HG03439 (cell line): ENCODE measurements around the gene HTR1D.
"Not testable (repeated sequence)": the region's sequence is repeated elsewhere in the genome, so short reads cannot be mapped to it uniquely, and the experiment has no call there.

Experiments
- ATAC-seq: cut with Tn5 transposase; IDR thresholded peaks from one replicate; pipeline ENCODE4 v1.9.1; 2021; ENCODE audit warnings: mild to moderate bottlenecking, moderate library complexity; ENCODE audit not compliant: unreplicated experiment

Gene HTR1D

DNA sequence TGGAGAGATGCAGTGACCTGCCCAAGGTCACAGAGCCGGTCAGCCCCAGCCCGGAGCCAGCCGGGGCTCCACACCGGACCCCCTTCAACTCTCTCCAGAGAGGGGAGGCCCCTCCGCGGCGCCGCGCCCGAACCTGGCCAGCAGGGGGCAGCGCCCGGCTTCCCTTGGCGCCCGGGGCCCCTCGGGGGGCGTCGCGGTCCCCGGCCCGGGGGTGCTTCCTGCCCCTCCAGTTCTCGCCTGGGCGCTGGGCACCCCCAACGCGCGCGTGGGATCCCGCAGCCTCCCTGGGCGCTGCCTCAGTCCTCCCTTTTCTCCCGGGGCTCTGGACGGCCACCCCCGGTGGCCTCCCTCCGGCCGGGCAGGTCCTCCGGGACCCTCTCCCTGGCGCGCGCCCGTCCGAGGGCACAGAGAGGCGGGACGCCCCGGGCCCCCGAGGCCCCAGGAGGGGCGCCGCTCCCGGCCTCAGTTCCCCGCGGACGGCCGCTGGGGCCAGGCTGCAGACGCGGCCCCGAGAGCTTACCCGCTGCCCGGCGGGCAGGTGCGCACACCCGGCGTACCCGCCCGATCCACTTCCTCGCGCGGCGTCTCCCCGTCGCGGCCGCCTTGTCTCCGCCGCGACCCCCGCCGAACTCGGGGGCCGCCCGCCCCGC, 406 bp downstream of the HTR1D start:
- no peak for ATAC-seq

DNA sequence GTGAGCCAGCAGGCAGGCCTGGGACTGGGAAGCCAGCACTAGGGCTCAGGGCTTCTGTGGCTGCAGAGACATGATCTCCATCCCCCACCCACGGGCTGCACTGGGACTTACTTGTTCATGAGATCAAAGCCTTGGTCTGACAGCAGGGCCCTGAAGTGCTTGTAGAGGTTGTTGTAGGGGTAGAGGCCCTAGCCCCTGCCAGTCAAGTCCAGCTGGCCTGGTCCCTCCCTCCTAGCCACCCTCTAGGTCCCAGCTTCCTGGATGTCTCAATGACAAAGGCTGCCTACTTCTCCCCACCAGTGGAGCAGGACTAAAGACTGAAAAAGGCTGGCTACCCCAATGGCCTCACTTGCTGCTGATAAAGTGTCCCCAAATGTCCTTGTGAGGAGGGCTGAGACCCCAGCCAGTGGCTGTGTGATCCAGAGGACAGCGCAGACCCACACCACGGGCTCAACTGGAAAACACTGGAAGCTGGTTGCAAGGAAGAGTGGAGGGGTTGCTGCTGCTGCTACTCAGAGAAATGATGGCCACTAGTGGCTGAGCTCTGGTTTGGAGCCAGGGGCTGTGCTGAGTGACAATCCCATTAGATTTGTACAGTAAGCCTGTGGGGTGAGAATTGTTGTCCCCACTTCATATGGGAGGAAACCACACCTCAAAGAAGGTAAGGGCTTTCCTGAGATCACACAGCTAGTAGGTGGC, 1.4 kb downstream of the HTR1D start:
- no peak for ATAC-seq

DNA sequence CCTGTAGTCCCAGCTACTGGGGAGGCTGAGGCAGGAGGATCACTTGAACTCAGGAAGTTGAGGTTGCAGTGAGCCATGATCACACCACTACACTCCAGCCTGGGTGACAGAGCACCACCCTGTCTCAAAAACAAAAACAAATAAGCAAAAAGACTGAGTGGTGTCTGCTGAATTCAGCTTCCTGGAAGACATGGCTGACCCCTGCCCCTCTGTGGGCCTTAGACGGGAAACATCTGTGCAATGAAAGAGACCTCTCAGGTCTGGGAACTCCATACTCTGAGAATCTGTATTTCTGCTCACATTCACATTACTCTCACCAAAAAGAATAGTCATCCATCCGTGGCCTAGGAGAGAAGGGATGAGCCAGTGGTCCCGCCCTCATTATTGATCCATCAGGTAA, 2.0 kb downstream of the HTR1D start:
- no peak for ATAC-seq

- ATAC-seq: no peak
Measured at GRCh38 chr1:23214640-23215039, 2.7 kb downstream of the HTR1D start.

DNA sequence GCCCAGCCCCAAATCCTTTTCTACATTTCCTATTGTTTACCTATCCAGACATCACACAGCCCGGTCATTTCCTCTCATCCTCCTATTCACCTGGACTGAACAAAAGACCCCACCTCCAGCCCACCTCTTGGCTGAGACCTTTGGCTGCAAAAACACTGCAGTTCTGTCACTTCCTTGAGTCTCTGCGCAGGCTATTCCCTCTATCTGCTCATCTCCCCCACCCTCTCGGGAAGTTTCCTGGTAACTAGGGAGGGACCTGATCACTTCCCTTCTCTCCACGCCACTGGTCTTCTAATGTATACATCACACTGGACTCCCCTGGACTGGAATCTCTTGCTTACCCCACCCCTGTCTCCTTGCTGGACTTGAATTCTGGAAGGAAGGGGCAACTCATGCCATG, 5.3 kb downstream of the HTR1D start:
- no peak for ATAC-seq

DNA sequence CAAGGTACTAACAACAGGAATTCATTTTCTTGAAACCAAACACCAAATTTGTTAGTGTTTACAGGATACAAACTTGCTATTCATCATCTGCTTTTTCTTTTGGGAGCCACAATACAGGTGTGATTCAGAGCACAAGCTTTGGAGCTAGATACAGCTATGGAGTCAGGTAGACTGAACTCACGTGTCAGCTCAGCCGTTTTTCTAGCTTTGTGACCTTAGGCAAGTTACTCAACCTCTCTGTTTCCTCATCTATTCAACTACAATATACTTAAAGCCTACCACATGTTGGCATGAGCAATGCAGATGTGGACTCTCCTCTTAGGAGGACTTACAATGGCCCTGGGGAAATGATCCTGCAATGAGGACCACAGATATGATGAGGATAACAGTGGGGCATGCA, 6.3 kb downstream of the HTR1D start:
- no peak for ATAC-seq

DNA sequence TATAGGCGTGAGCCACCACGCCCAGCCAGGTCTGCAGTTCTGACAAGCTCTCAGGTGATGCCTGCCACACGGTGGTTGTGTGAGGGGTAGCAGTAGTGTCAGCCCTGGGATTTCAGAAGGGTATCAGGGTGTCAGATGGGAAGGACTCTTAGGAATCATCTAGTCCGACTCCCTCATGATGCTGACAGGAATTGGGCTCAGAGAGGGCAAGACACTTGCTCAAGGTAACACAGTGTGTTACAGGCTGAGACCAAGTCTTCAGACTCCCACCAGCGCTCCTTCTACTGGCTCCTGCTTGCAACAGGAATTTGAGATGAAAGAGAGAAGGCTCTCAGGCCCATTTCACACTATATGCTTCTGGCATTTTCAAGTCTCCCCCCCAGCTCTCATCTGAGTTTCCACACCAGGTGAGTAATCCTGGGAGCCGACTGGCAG, 6.9 kb downstream of the HTR1D start:
- no peak for ATAC-seq

DNA sequence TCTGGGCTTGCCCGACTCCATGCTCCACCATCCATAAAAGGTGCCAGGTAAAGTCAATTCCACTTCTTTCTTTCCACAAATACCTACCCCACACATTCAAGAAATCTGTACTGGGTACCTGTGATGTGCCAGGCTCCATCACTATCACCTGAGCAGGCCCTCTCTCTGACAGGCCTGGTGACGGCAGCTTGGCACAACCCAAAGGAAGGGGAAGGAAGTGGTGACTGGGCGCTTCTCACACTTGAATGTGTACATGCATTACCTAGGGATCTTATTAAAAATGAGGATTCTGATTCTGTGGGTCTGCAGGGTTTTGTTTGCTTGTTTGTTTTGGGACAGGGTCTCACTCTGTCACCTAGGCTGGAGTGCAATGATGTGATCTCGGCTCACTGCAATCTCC, 7.5 kb downstream of the HTR1D start:
- ATAC-seq: no peak

DNA sequence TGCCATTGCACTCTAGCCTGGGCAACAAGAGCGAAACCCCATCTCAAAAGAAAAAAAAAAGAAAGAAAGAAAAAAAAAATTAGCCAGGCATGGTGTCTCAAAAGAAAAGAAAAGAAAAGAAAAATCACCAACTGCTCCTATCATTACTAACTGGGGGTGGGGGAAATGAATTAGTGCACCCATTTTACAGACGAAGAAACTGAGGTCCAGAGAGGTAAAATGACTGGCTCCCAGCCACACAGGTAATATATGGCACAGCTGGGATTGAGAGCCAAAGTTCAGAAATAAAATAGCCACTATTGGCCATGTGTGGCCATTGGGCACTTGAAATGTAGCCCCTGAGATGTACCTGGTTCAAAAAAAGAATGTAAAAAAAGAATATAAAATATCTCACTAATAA, 8.8 kb downstream of the HTR1D start:
- ATAC-seq: no peak

GRCh38 chr1:23207733-23208132, 9.6 kb downstream of the HTR1D start:
- not testable (repeated sequence) for ATAC-seq

DNA sequence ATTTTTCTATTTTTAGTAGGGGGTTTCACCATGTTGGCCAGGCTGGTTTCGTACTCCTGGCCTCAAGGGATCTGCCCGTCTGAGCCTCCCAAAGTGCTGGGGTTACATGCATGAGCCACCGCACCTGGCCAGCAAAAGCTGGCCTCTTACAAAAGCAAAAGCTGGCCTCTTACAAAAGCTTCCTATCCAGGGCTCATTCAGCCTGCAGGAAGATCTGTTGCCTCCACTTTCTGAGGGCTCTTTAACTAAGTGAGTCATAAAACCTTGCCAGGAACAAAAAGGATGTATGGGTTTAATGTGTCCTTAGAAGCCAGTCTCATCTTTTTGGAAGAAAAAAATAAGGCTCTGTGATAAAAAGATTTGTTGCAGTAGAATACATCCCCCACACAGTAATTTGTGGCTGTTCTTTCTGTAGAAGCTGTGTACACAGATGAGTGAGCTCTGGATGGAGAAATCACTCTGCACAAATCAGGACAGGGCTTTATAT, 15.0 kb downstream of the HTR1D start:
- ATAC-seq: no peak

GRCh38 chr1:23200883-23201282, 16.4 kb downstream of the HTR1D start:
- no peak for ATAC-seq

- ATAC-seq: no peak
Measured at GRCh38 chr1:23198373-23198772, 18.9 kb downstream of the HTR1D start.

- no peak for ATAC-seq
Measured at GRCh38 chr1:23196627-23197328, 20.5 kb downstream of the HTR1D start.

DNA sequence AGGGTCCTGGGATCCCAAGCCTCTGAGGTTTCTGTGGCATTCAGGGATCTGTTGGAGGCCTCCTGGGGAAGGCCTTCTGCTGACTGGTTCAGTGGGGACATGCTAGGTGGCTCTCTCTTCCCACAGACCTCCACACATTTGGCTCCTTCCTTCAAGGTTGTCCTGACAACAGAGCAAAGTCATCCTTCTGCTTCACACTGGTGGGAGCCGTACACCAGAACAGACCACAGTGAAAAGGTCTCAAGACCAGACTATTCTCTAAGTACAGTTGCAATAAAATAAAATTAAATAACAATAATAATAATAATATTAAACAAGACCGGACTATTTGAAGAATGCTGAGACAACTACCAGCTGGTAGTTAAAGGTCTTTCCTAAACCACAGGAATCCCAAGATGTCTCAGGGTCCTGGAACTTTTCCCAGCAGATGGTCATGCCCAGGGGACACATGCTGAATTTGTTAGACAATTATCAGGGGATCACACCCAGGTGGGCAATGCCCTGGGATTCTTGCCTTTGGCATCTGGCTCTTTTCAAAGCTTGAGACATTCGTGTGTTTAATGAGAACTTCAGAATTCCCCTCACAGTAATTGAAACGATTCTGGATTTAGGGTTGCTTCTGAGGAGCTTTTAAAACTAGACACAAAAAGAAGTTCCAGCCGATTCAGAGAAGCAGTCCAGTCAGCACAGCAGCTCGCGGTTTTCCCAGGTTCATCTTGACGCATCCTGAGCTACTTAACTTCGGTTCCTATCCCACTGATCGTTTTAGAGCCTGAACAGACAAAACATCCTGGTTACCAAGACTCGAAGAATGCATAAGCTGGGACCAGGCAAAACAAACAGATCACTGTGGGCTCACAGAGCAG, 22.9 kb downstream of the HTR1D start:
- ATAC-seq: no peak

GRCh38 chr1:23193391-23194118, 23.7 kb downstream of the HTR1D start:
- no peak for ATAC-seq

- no peak for ATAC-seq
Measured at GRCh38 chr1:23191199-23191598, 26.1 kb downstream of the HTR1D start.

GRCh38 chr1:23188936-23189452, 28.3 kb downstream of the HTR1D start:
- ATAC-seq: not testable (repeated sequence)

- ATAC-seq: no peak
Measured at GRCh38 chr1:23188434-23188884, 28.8 kb downstream of the HTR1D start.

DNA sequence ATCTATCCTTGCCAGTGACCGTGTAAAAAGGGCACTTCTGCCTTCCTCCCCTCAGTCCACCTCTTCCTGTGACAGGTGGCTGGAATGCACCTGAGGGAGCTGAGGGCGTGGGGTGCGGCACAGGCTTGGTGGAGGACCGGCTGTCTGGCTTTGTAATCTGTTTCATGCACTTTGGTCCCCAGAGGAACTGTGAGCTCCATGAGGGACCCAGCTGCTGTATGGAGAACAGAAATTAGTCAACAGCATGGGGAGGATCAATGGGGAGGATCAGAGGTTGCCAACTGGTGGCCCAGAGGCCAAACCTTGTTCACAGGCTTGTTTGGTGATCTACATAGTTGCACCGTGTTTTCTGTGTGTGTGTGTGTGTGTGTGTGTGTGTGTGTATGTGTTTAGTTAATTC, 29.7 kb downstream of the HTR1D start:
- ATAC-seq: no peak
